HG03196 (cell line): ENCODE results near the gene POC1B.

Experiments used
- ATAC-seq: cut with Tn5 transposase; IDR thresholded peaks from one replicate; pipeline ENCODE4 v1.9.1; 2021; ENCODE audit not compliant: unreplicated experiment

Gene POC1B

GRCh38 chr12:89497467-89497866 lies 28.4 kb downstream of the POC1B start:
- ATAC-seq: no peak

GRCh38 chr12:89497005-89497404 lies 28.8 kb downstream of the POC1B start:
- ATAC-seq: no peak

GRCh38 chr12:89494411-89495231 lies 31.2 kb downstream of the POC1B start:
- peak; percentile 46 for ATAC-seq

- ATAC-seq: no peak
These were observed 32.1 kb downstream of the POC1B start for GRCh38 chr12:89493670-89494302.

- ATAC-seq: no peak
These were observed 33.0 kb downstream of the POC1B start for GRCh38 chr12:89492883-89493282.

- no peak for ATAC-seq
These were observed 34.9 kb downstream of the POC1B start for GRCh38 chr12:89490922-89491321.

- ATAC-seq: no peak
These were observed 39.6 kb downstream of the POC1B start for GRCh38 chr12:89486264-89486663.

GRCh38 chr12:89484470-89484869 lies 41.4 kb downstream of the POC1B start:
- no peak for ATAC-seq

GRCh38 chr12:89481213-89481914 lies 44.5 kb downstream of the POC1B start:
- no peak for ATAC-seq

GRCh38 chr12:89479982-89480381 lies 45.9 kb downstream of the POC1B start:
- no peak for ATAC-seq

- no peak for ATAC-seq
These were observed 48.1 kb downstream of the POC1B start for GRCh38 chr12:89477633-89478279.

- no peak for ATAC-seq
These were observed 48.8 kb downstream of the POC1B start for GRCh38 chr12:89476904-89477595.

GRCh38 chr12:89476232-89476631 lies 49.6 kb downstream of the POC1B start:
- no peak for ATAC-seq

GRCh38 chr12:89475203-89475990 lies 50.5 kb downstream of the POC1B start:
- no peak for ATAC-seq

- ATAC-seq: no peak
These were observed 51.2 kb downstream of the POC1B start for GRCh38 chr12:89474615-89475014.

GRCh38 chr12:89472508-89472907 lies 53.3 kb downstream of the POC1B start:
- ATAC-seq: no peak

GRCh38 chr12:89470741-89471509 lies 54.9 kb downstream of the POC1B start:
- peak; percentile 46 for ATAC-seq

GRCh38 chr12:89469361-89469760 lies 56.5 kb downstream of the POC1B start:
- ATAC-seq: peak; percentile 63

GRCh38 chr12:89468648-89469326 lies 57.1 kb downstream of the POC1B start:
- peak; percentile 81 for ATAC-seq
